Inflammatory macrophage treated with lipopolysaccharide for 1 hour (primary cell): ENCODE data around the gene LRRC53.

ENCODE experiments used
- DNase-seq, 2 donors: peaks; one replicate each; pipeline ENCODE4 v3.0.0-alpha.2; 2020 to 2022

Gene LRRC53

GRCh38 chr1:74486036-74486435 lies 26.4 kb downstream of the LRRC53 start:
- DNase-seq, result no peak

- DNase-seq, result no peak
Measured at GRCh38 chr1:74485622-74486021, 26.8 kb downstream of the LRRC53 start.

- no peak for DNase-seq
Measured at GRCh38 chr1:74481607-74482006, 30.8 kb downstream of the LRRC53 start.

- no peak for DNase-seq
Measured at GRCh38 chr1:74480068-74480467, 32.3 kb downstream of the LRRC53 start.

GRCh38 chr1:74478979-74479378 lies 33.4 kb downstream of the LRRC53 start:
- DNase-seq, result no peak

- no peak for DNase-seq
Measured at GRCh38 chr1:74474585-74474984, 37.8 kb downstream of the LRRC53 start.

GRCh38 chr1:74471470-74471869 lies 40.9 kb downstream of the LRRC53 start:
- DNase-seq, result no peak

GRCh38 chr1:74470936-74471335 lies 41.5 kb downstream of the LRRC53 start:
- DNase-seq, result no peak

- DNase-seq, result no peak
Measured at GRCh38 chr1:74470251-74470650, 42.2 kb downstream of the LRRC53 start.

- peak; percentile 5 to 46 for DNase-seq
Measured at GRCh38 chr1:74468982-74469603, 43.3 kb downstream of the LRRC53 start.

GRCh38 chr1:74467786-74468377 lies 44.5 kb downstream of the LRRC53 start:
- no peak for DNase-seq

- DNase-seq, result no peak
Measured at GRCh38 chr1:74465193-74465681, 47.2 kb downstream of the LRRC53 start.

GRCh38 chr1:74464037-74464436 lies 48.4 kb downstream of the LRRC53 start:
- DNase-seq, result no peak

- DNase-seq, result no peak
Measured at GRCh38 chr1:74463333-74463988, 49.0 kb downstream of the LRRC53 start.

GRCh38 chr1:74457253-74457652 lies 55.2 kb downstream of the LRRC53 start:
- DNase-seq, result no peak

- no peak for DNase-seq
Measured at GRCh38 chr1:74455390-74455789, 57.0 kb downstream of the LRRC53 start.

- no peak for DNase-seq
Measured at GRCh38 chr1:74453277-74453676, 59.1 kb downstream of the LRRC53 start.

GRCh38 chr1:74452035-74452434 lies 60.4 kb downstream of the LRRC53 start:
- DNase-seq, result no peak

- no peak for DNase-seq
Measured at GRCh38 chr1:74437035-74437434, 75.4 kb downstream of the LRRC53 start.

GRCh38 chr1:74436078-74436477 lies 76.3 kb downstream of the LRRC53 start:
- DNase-seq, result no peak

GRCh38 chr1:74434321-74434720 lies 78.1 kb downstream of the LRRC53 start:
- no peak for DNase-seq

- DNase-seq, result no peak
Measured at GRCh38 chr1:74432325-74432724, 80.1 kb downstream of the LRRC53 start.

GRCh38 chr1:74431531-74431930 lies 80.9 kb downstream of the LRRC53 start:
- no peak for DNase-seq

GRCh38 chr1:74430342-74430934 lies 82.0 kb downstream of the LRRC53 start:
- DNase-seq, result no peak
